ENCODE measurements around the gene MYL2. TPM values are rescaled to one million over a fixed set of nuclear protein-coding genes. Genes with fewer than 3 reads are reported as not detected.
A peak's percentile ranks its signal among the peaks of the same experiment; 100 is the strongest.

MYL2 gene
- total and polyA plus RNA-seq, 3 donors from 2014 or later = 0.55 to 131 (median 1.9) TPM

DNA sequence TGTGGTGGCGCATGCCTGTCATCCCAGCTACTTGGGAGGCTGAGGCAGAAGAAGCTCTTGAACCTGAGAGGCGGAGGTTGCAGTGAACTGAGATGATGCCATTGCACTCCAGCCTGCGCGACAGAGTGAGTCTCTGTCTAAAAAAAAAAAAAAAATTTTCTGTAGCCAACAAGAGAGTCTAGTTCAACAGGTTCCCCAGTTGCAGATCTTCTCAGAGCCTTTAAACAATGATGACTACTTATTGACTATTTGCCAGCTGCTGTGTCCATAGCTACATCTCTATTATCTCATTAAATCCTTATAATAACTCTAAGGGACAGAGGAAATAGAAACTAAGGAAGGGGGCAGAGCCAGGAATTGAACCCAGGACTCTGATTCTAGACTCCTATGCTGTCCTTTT, 15.2 kb upstream of the MYL2 start:
- no peaks in the 10 kb centered on the region for H3K4me1 ChIP-seq
- DNase-seq = no peak
- no peaks in the 10 kb centered on the region for H3K36me3 ChIP-seq (ENCODE audit: low read depth, missing control alignments)
- H3K4me3 ChIP-seq = no peak overlapping the region
- 95 to 98% methylated on average over 4 of the region's 4 CpGs for WGBS, 2 donors
- H3K27ac ChIP-seq = no peak overlapping the region
- intact Hi-C loops (cut with DNase I; ENCODE audit: low total_unique reads) = loop anchor here (10.0 kb wide), 1 partner anchor 369 kb away; no protein-coding TSS in a partner anchor
- TF ChIP-seq, protein P1, sequence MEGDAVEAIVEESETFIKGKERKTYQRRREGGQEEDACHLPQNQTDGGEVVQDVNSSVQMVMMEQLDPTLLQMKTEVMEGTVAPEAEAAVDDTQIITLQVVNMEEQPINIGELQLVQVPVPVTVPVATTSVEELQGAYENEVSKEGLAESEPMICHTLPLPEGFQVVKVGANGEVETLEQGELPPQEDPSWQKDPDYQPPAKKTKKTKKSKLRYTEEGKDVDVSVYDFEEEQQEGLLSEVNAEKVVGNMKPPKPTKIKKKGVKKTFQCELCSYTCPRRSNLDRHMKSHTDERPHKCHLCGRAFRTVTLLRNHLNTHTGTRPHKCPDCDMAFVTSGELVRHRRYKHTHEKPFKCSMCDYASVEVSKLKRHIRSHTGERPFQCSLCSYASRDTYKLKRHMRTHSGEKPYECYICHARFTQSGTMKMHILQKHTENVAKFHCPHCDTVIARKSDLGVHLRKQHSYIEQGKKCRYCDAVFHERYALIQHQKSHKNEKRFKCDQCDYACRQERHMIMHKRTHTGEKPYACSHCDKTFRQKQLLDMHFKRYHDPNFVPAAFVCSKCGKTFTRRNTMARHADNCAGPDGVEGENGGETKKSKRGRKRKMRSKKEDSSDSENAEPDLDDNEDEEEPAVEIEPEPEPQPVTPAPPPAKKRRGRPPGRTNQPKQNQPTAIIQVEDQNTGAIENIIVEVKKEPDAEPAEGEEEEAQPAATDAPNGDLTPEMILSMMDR (IDR thresholded peaks at IDR 0.05) = no peak
- TF ChIP-seq POLR2A (IDR thresholded peaks at IDR 0.05) = no peak
- no peaks in the 10 kb centered on the region for H3K9me3 ChIP-seq
- H3K27me3 ChIP-seq = no peaks in the 10 kb centered on the region

- intact Hi-C loops (cut with DNase I; ENCODE audit: low total_unique reads) = loop anchor here (10.0 kb wide), 1 partner anchor 371 kb away; no protein-coding TSS in a partner anchor
- H3K27ac ChIP-seq = no peak overlapping the region
- no peak overlapping the region for H3K4me3 ChIP-seq
- WGBS, 2 donors = 81 to 82% methylated on average over 3 of the region's 3 CpGs
- H3K9me3 ChIP-seq = no peaks in the 10 kb centered on the region
- H3K27me3 ChIP-seq = no peaks in the 10 kb centered on the region
- TF ChIP-seq, protein P1 (IDR thresholded peaks at IDR 0.05) = no peak
- TF ChIP-seq POLR2A (IDR thresholded peaks at IDR 0.05) = no peak
- no peaks in the 10 kb centered on the region for H3K4me1 ChIP-seq
- H3K36me3 ChIP-seq (ENCODE audit: low read depth, missing control alignments) = no peaks in the 10 kb centered on the region
- DNase-seq = no peak
These were observed 13.9 kb upstream of the MYL2 start for GRCh38 chr12:110934093-110934852.

GRCh38 chr12:110933326-110933974, 13.1 kb upstream of the MYL2 start:
- Histone ChIP-seq H3K27me3 (no peaks in the 10 kb centered on the region), H3K27ac (no peak overlapping the region), H3K36me3 (ENCODE audit: low read depth, missing control alignments) (no peaks in the 10 kb centered on the region), H3K4me1 (no peaks in the 10 kb centered on the region), H3K4me3 (no peak overlapping the region), H3K9me3 (no peaks in the 10 kb centered on the region)
- 92 to 97% methylated on average over 16 of the region's 16 CpGs for WGBS, 2 donors
- DNase-seq = no peak
- intact Hi-C loops (cut with DNase I; ENCODE audit: low total_unique reads) = loop anchor here (10.0 kb wide), 1 partner anchor 371 kb away; no protein-coding TSS in a partner anchor
- no peak for TF ChIP-seq POLR2A (IDR thresholded peaks at IDR 0.05)
- TF ChIP-seq, protein P1 (IDR thresholded peaks at IDR 0.05) = no peak

DNA sequence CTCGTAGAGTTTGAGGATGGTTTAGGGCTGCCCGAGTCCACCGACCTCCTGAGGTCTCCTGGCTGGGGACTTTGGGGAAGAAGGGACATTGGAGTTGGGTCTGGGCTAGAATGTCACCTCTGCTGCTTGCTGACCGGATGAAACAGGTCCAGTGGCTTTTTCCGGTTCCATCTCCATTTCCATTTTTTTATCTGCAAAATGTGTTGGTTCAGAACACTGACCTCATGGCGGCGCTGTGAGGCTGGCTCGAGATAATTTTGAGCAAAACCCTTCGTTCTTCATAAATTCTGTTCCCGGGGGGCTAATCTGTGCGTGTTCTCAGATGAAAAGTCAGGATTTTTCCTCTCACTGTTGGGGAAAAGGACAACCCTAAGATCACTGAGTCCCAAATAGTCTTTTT, 11.7 kb upstream of the MYL2 start:
- Histone ChIP-seq H3K4me3 (no peak overlapping the region), H3K36me3 (ENCODE audit: low read depth, missing control alignments) (no peaks in the 10 kb centered on the region), H3K4me1 (no peaks in the 10 kb centered on the region), H3K27me3 (no peaks in the 10 kb centered on the region), H3K27ac (no peak overlapping the region), H3K9me3 (no peaks in the 10 kb centered on the region)
- peak; percentile 21 for DNase-seq
- intact Hi-C loops (cut with DNase I; ENCODE audit: low total_unique reads) = loop anchor here (10.0 kb wide), 1 partner anchor 373 kb away; no protein-coding TSS in a partner anchor
- WGBS, 2 donors = 38 to 45% methylated on average over 11 of the region's 11 CpGs
- TF ChIP-seq, protein P1 (IDR thresholded peaks at IDR 0.05) = peak in 1 of 3 experiments; percentile 14
- TF ChIP-seq POLR2A (IDR thresholded peaks at IDR 0.05) = no peak
